ENCODE results near the gene ATP6V0A4. TPM values are rescaled to one million over a fixed set of nuclear protein-coding genes. Genes with fewer than 3 reads are reported as not detected.
A peak's percentile ranks its signal among the peaks of the same experiment; 100 is the strongest.

Gene ATP6V0A4
- total RNA-seq, 1 experiment from 2014 or later, result 1.0 TPM

DNA sequence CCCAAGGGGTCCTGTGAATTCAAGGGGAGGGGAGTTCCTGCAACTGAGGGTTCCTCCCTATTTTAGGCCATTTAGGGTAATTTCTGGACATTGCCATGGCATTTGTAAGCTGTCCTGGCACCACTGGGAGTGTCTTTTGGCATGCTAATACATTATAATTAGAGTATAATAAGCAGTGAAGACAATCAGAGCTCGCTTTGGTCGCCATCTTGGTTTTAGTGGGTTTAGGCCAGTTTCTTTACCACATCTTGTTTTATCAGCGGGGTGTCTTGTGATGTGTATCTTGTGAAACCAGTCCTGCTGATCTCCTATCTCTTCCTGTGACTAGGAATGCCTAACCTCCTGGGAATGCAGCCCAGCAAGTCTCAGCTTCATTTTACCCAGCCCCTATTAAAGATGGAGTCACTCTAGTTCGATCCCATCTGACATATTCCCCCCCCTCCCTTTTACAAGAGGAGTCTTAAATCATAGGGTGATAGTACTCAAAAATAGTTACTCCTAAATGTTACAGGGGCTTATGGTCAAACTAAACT lies 140.1 kb downstream of the ATP6V0A4 start:
- TF ChIP-seq EZH2 (IDR thresholded peaks at IDR 0.05; ENCODE audit: low read length, unreplicated experiment) (no peak), EZH2phosphoT487 (IDR thresholded peaks at IDR 0.05; ENCODE audit: borderline replicate concordance, low read length) (no peak)
- TF ChIP-seq, protein P1, sequence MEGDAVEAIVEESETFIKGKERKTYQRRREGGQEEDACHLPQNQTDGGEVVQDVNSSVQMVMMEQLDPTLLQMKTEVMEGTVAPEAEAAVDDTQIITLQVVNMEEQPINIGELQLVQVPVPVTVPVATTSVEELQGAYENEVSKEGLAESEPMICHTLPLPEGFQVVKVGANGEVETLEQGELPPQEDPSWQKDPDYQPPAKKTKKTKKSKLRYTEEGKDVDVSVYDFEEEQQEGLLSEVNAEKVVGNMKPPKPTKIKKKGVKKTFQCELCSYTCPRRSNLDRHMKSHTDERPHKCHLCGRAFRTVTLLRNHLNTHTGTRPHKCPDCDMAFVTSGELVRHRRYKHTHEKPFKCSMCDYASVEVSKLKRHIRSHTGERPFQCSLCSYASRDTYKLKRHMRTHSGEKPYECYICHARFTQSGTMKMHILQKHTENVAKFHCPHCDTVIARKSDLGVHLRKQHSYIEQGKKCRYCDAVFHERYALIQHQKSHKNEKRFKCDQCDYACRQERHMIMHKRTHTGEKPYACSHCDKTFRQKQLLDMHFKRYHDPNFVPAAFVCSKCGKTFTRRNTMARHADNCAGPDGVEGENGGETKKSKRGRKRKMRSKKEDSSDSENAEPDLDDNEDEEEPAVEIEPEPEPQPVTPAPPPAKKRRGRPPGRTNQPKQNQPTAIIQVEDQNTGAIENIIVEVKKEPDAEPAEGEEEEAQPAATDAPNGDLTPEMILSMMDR (conservative IDR thresholded peaks at IDR 0.05; ENCODE audit: low read depth, low read length), result no peak
- no peaks in the 10 kb centered on the region for H3K9me2 ChIP-seq (replicated peaks; ENCODE audit: low read length)
- H3K27ac ChIP-seq (ENCODE audit: low read length), result no peak overlapping the region
- ChIA-PET CTCF (no interaction called here), POLR2A (ENCODE audit: unreplicated experiment) (no interaction called here)
- no peaks in the 10 kb centered on the region for H3K79me2 ChIP-seq (ENCODE audit: low read length)
- H3K27me3 ChIP-seq (ENCODE audit: low read length), result no peaks in the 10 kb centered on the region
- H3K4me2 ChIP-seq (ENCODE audit: low read length), result no peak overlapping the region
- no peaks in the 10 kb centered on the region for H4K20me1 ChIP-seq (ENCODE audit: low read length)
- intact Hi-C loops (cut with micrococcal nuclease), result no loop called here
- no peaks in the 10 kb centered on the region for H3F3A ChIP-seq (ENCODE audit: low read length, unreplicated experiment)
- no peak for ATAC-seq
- H3K9ac ChIP-seq (ENCODE audit: low read length), result no peak overlapping the region
- H2AFZ ChIP-seq (ENCODE audit: low read length), result peak overlapping the region; percentile 33
- no peaks in the 10 kb centered on the region for H3K36me3 ChIP-seq (ENCODE audit: low read depth, low read length)
- no peaks in the 10 kb centered on the region for H3K9me3 ChIP-seq (ENCODE audit: low read length)
- DNase-seq, result peak; percentile 44
- H3K4me1 ChIP-seq (ENCODE audit: insufficient read depth, low read length), result no peaks in the 10 kb centered on the region
- no peak overlapping the region for H3K4me3 ChIP-seq (ENCODE audit: low read length)
- no TSS peak for BruUV-seq (replicated peaks)

DNA sequence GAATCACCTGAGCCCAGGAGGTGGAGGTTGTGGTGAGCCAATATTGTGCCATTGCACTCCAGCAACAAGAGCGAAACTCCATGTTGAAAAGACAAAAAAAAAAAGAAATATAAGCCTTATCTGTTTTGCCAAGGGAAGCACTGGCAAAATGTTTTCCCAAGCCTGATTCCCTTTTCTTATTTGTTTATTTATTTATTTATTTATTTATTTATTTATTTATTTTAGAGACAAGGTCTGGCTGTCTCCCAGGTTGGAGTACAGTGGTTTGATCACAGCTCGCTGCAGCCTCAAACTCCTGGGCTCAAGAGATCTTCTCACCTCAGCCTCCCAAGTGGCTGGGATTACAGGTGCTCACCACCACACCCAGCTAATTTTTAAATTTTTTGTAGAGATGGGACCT lies 141.0 kb downstream of the ATP6V0A4 start:
- Histone ChIP-seq H3F3A (ENCODE audit: low read length, unreplicated experiment) (no peaks in the 10 kb centered on the region), H3K4me3 (ENCODE audit: low read length) (no peak overlapping the region), H3K4me1 (ENCODE audit: insufficient read depth, low read length) (no peaks in the 10 kb centered on the region), H3K9me3 (ENCODE audit: low read length) (no peaks in the 10 kb centered on the region), H3K4me2 (ENCODE audit: low read length) (no peak overlapping the region), H2AFZ (ENCODE audit: low read length) (no peak overlapping the region), H3K79me2 (ENCODE audit: low read length) (no peaks in the 10 kb centered on the region), H4K20me1 (ENCODE audit: low read length) (no peaks in the 10 kb centered on the region), H3K27me3 (ENCODE audit: low read length) (no peaks in the 10 kb centered on the region), H3K9me2 (replicated peaks; ENCODE audit: low read length) (no peaks in the 10 kb centered on the region), H3K36me3 (ENCODE audit: low read depth, low read length) (no peaks in the 10 kb centered on the region), H3K27ac (ENCODE audit: low read length) (no peak overlapping the region), H3K9ac (ENCODE audit: low read length) (no peak overlapping the region)
- TF ChIP-seq EZH2 (IDR thresholded peaks at IDR 0.05; ENCODE audit: low read length, unreplicated experiment) (no peak), EZH2phosphoT487 (IDR thresholded peaks at IDR 0.05; ENCODE audit: borderline replicate concordance, low read length) (no peak)
- TF ChIP-seq, protein P1 (conservative IDR thresholded peaks at IDR 0.05; ENCODE audit: low read depth, low read length), result no peak
- POLR2A ChIA-PET (ENCODE audit: unreplicated experiment), result no interaction called here
- no TSS peak for BruUV-seq (replicated peaks)
- CTCF ChIA-PET, result interaction anchor here (0.6 kb wide), 1 partner anchor 44 kb away, joined by 3 read pairs; no protein-coding TSS in a partner anchor
- ATAC-seq (no peak), DNase-seq (no peak)
- intact Hi-C loops (cut with micrococcal nuclease), result no loop called here

Other genes starting within 250 kb of the ATP6V0A4 start
- not detected in 2 replicates for gene SVOPL, start 96.8 kb downstream of the ATP6V0A4 start, total RNA-seq (2014; rRNA removed)
- gene TMEM213, start 202 bp downstream of the ATP6V0A4 start, total RNA-seq (2014; rRNA removed), result not detected in 2 replicates
- gene KIAA1549, start 183.2 kb upstream of the ATP6V0A4 start, total RNA-seq (2014; rRNA removed), result 7.5 and 8.2 TPM in 2 replicates
- gene ZC3HAV1L, start 237.8 kb upstream of the ATP6V0A4 start, total RNA-seq (2014; rRNA removed), result 8.2 and 8.7 TPM in 2 replicates

Measured in PC-3 (cell line).